HepG2 (cell line): ENCODE measurements around the gene TRAP1. TPM values are rescaled to one million over a fixed set of nuclear protein-coding genes. Genes with fewer than 3 reads are reported as not detected.
A peak's percentile ranks its signal among the peaks of the same experiment; 100 is the strongest.

Source experiments
- ADNP ChIP-seq: sonication (generic); formaldehyde crosslinking; IDR thresholded peaks from 2 replicates; pipeline ENCODE4 v1.4.0; 2020; ENCODE audit warnings: missing genetic modification reagents
- FOXM1 ChIP-seq: sonication (generic); formaldehyde crosslinking; IDR thresholded peaks from 2 replicates; pipeline ENCODE4 v1.5.0; 2020; ENCODE audit warnings: missing genetic modification reagents
- GATAD2A ChIP-seq: IDR thresholded peaks from 2 replicates; pipeline ENCODE4 v1.6.1; 2016
- IRF2 ChIP-seq: IDR thresholded peaks from 2 replicates; pipeline ENCODE4 v1.6.1; 2018; ENCODE audit warnings: missing genetic modification reagents, missing compliant biosample characterization
- KDM3A ChIP-seq: IDR thresholded peaks from 2 replicates; pipeline ENCODE4 v1.6.1; 2018; ENCODE audit warnings: low read depth, missing compliant biosample characterization
- KLF13 ChIP-seq: sonication (generic); formaldehyde crosslinking; IDR thresholded peaks from 2 replicates; pipeline ENCODE4 v1.4.0; 2020; ENCODE audit warnings: mild to moderate bottlenecking, missing genetic modification reagents
- MEF2D ChIP-seq: sonication (generic); formaldehyde crosslinking; IDR thresholded peaks from 2 replicates; pipeline ENCODE4 v1.5.1; 2020; ENCODE audit warnings: mild to moderate bottlenecking, missing genetic modification reagents
- MIER2 ChIP-seq: IDR thresholded peaks from 2 replicates; pipeline ENCODE4 v1.6.1; 2016; ENCODE audit warnings: missing biosample characterization, missing genetic modification reagents
- NR2C2 ChIP-seq: sonication (generic); formaldehyde crosslinking; IDR thresholded peaks from 2 replicates; pipeline ENCODE4 v1.4.0; 2020; ENCODE audit warnings: missing genetic modification reagents, mild to moderate bottlenecking, moderate library complexity, borderline replicate concordance
- NR2F2 ChIP-seq: IDR thresholded peaks from 2 replicates; pipeline ENCODE4 v1.6.1; 2012; ENCODE audit warnings: low read depth, inconsistent platforms, borderline replicate concordance
- RBAK ChIP-seq: sonication (generic); formaldehyde crosslinking; IDR thresholded peaks from 2 replicates; pipeline ENCODE4 v1.5.1; 2020; ENCODE audit warnings: mild to moderate bottlenecking, missing genetic modification reagents
- REPIN1 ChIP-seq: sonication (generic); formaldehyde crosslinking; IDR thresholded peaks from 2 replicates; pipeline ENCODE4 v1.8.0; 2022; ENCODE audit warnings: missing genetic modification reagents, low read depth, mild to moderate bottlenecking, borderline replicate concordance
- SALL2 ChIP-seq: sonication (generic); formaldehyde crosslinking; IDR thresholded peaks from 2 replicates; pipeline ENCODE4 v1.8.1; 2023; ENCODE audit warnings: mild to moderate bottlenecking, missing genetic modification reagents, inconsistent platforms
- SNAPC2 ChIP-seq: sonication (generic); formaldehyde crosslinking; IDR thresholded peaks from 2 replicates; pipeline ENCODE4 v1.8.1; 2022; ENCODE audit warnings: mild to moderate bottlenecking, missing genetic modification reagents
- SP2 ChIP-seq: sonication (generic); formaldehyde crosslinking; IDR thresholded peaks from 2 replicates; pipeline ENCODE4 v1.5.1; 2020; ENCODE audit warnings: mild to moderate bottlenecking, missing genetic modification reagents
- STAG1 ChIP-seq: sonication (generic); formaldehyde crosslinking; IDR thresholded peaks from 2 replicates; pipeline ENCODE4 v1.4.0; 2020; ENCODE audit warnings: missing genetic modification reagents
- SUZ12 ChIP-seq: fragments of 150-350 bp; IDR thresholded peaks from 2 replicates; pipeline ENCODE4 v1.6.1; 2014; ENCODE audit warnings: low read depth, low read length
- TARDBP ChIP-seq: sonication (generic); formaldehyde crosslinking; IDR thresholded peaks from 2 replicates; pipeline ENCODE4 v1.8.0; 2022; ENCODE audit warnings: mild to moderate bottlenecking, missing genetic modification reagents
- THYN1 ChIP-seq: sonication (generic); formaldehyde crosslinking; IDR thresholded peaks from 2 replicates; pipeline ENCODE4 v1.8.1; 2023; ENCODE audit warnings: low read depth, mild to moderate bottlenecking, moderate library complexity, missing genetic modification reagents, borderline replicate concordance
- TOPORS ChIP-seq: sonication (generic); formaldehyde crosslinking; IDR thresholded peaks from 2 replicates; pipeline ENCODE4 v1.8.0; 2023; ENCODE audit warnings: mild to moderate bottlenecking, missing genetic modification reagents
- ZBTB1 ChIP-seq: sonication (generic); formaldehyde crosslinking; IDR thresholded peaks from 2 replicates; pipeline ENCODE4 v1.4.0; 2020; ENCODE audit warnings: missing genetic modification reagents, borderline replicate concordance
- ZFP36 ChIP-seq: fragments of 150-350 bp; IDR thresholded peaks from 2 replicates; pipeline ENCODE4 v1.6.1; 2018; ENCODE audit warnings: borderline replicate concordance, low read length, low read depth; ENCODE audit not compliant: partially characterized antibody
- ZFX ChIP-seq: sonication (generic); formaldehyde crosslinking; IDR thresholded peaks from 2 replicates; pipeline ENCODE4 v1.4.0; 2020; ENCODE audit warnings: mild to moderate bottlenecking, low read depth, missing genetic modification reagents, moderate library complexity
- ZKSCAN5 ChIP-seq: sonication (generic); formaldehyde crosslinking; IDR thresholded peaks from 2 replicates; pipeline ENCODE4 v1.5.1; 2020; ENCODE audit warnings: mild to moderate bottlenecking, missing genetic modification reagents
- ZMAT3 ChIP-seq: sonication (generic); formaldehyde crosslinking; conservative IDR thresholded peaks from 2 replicates; pipeline ENCODE4 v1.7.0; 2021; ENCODE audit warnings: missing genetic modification reagents
- ZNF24 ChIP-seq: fragments of 450-650 bp; IDR thresholded peaks from 2 replicates; pipeline ENCODE4 v1.6.1; 2017; ENCODE audit warnings: antibody characterized with exemption, mild to moderate bottlenecking
- ZNF382 ChIP-seq: sonication (generic); formaldehyde crosslinking; IDR thresholded peaks from 2 replicates; pipeline ENCODE4 v1.5.0; 2020; ENCODE audit warnings: missing genetic modification reagents, mild to moderate bottlenecking, borderline replicate concordance
- ZNF441 ChIP-seq: sonication (generic); formaldehyde crosslinking; IDR thresholded peaks from 2 replicates; pipeline ENCODE4 v1.7.0; 2021; ENCODE audit warnings: missing genetic modification reagents, borderline replicate concordance
- ZNF501 ChIP-seq: sonication (generic); formaldehyde crosslinking; IDR thresholded peaks from 2 replicates; pipeline ENCODE4 v1.5.1; 2020; ENCODE audit warnings: mild to moderate bottlenecking, moderate library complexity, missing genetic modification reagents
- ZNF513 ChIP-seq: sonication (generic); formaldehyde crosslinking; conservative IDR thresholded peaks from 2 replicates; pipeline ENCODE4 v1.5.0; 2020; ENCODE audit warnings: missing genetic modification reagents
- ZNF563 ChIP-seq: sonication (generic); formaldehyde crosslinking; IDR thresholded peaks from 2 replicates; pipeline ENCODE4 v1.8.0; 2022; ENCODE audit warnings: mild to moderate bottlenecking, moderate library complexity, missing genetic modification reagents
- ZNF564 ChIP-seq: sonication (generic); formaldehyde crosslinking; IDR thresholded peaks from 2 replicates; pipeline ENCODE4 v1.8.1; 2023; ENCODE audit warnings: mild to moderate bottlenecking, missing genetic modification reagents
- ZNF766 ChIP-seq: sonication (generic); formaldehyde crosslinking; IDR thresholded peaks from 2 replicates; pipeline ENCODE4 v1.5.0; 2020; ENCODE audit warnings: missing genetic modification reagents, borderline replicate concordance
- polyA plus RNA-seq, 8 experiments: library from polyadenylated mRNA; depleted of rRNA in 3 of 8; stranded (reverse) in 7 of 8; unstranded in 1 of 8; fragments of >200 nt; fragmentation: Illumina TruSeq in 4 of 8; extraction: Trizol in 4 of 8; gene quantifications; 2 replicates each; pipeline versions ENCODE4 v1.2.1 to v1.2.3, GENCODE V29; 2011 to 2016; ENCODE audit warnings: low read depth in 4 of 8, missing spikeins in 1 of 8, mixed read lengths in 1 of 8; ENCODE audit not compliant: insufficient read depth in 1 of 8
- total RNA-seq, 5 experiments: library from RNA; depleted of rRNA; stranded (reverse); fragments of >200 nt; fragmentation: Illumina TruSeq; extraction: Trizol; gene quantifications; 2 replicates each; pipeline ENCODE4 v1.2.3, GENCODE V29; 2016; ENCODE audit warnings: low read depth in 1 of 5

The TRAP1 gene
- total and polyA plus RNA-seq, 2 of the 13 experiments (the other 11 are each of a cell fraction or from before 2014, with no cell fraction given): 127 to 240 TPM

GRCh38 chr16:3646348-3646920 lies 70.9 kb downstream of the TRAP1 start (continued):
- TF ChIP-seq FOXM1 (CRISPR knock-in tag) (no peak), ZNF563 (CRISPR knock-in tag) (no peak), ZFX (CRISPR knock-in tag) (no peak), KLF13 (CRISPR knock-in tag) (no peak), ZBTB1 (CRISPR knock-in tag) (no peak), ZNF501 (CRISPR knock-in tag) (peak; percentile 81; the same call in 1 of the 2 replicates), SUZ12 (no peak), ZNF382 (CRISPR knock-in tag) (no peak), ZKSCAN5 (CRISPR knock-in tag) (no peak), SALL2 (CRISPR knock-in tag) (no peak), TARDBP (CRISPR knock-in tag) (no peak), NR2C2 (CRISPR knock-in tag) (no peak), MEF2D (CRISPR knock-in tag) (peak; percentile 58; the same call in 1 of the 2 replicates), TOPORS (CRISPR knock-in tag) (no peak), STAG1 (CRISPR knock-in tag) (no peak), SNAPC2 (CRISPR knock-in tag) (no peak), GATAD2A (peak; percentile 71), NR2F2 (no peak), SP2 (CRISPR knock-in tag) (no peak), KDM3A (no peak), ZNF513 (CRISPR knock-in tag) (no peak), REPIN1 (CRISPR knock-in tag) (no peak), RBAK (CRISPR knock-in tag) (no peak), ADNP (CRISPR knock-in tag) (no peak), ZNF24 (no peak), THYN1 (CRISPR knock-in tag) (no peak), ZFP36 (no peak), ZNF564 (CRISPR knock-in tag) (no peak; the same call in 1 of the 2 replicates), MIER2 (no peak), IRF2 (CRISPR knock-in tag) (0 out of 2 replicates have a peak, but pooled peaks have one; percentile 18), ZNF441 (CRISPR knock-in tag) (0 out of 2 replicates have a peak, but pooled peaks have one; percentile 51), ZMAT3 (CRISPR knock-in tag) (no peak), ZNF766 (CRISPR knock-in tag) (no peak)
